CD14-positive monocyte (primary cell): ENCODE measurements around the gene POC1B. TPM values are rescaled to one million over a fixed set of nuclear protein-coding genes. Genes with fewer than 3 reads are reported as not detected.
A peak's percentile ranks its signal among the peaks of the same experiment; 100 is the strongest.

ENCODE experiments used
- DNase-seq, 3 donors: peaks; one replicate each; pipeline ENCODE4 v3.0.0-alpha.2; 2011 to 2022
- H2AFZ ChIP-seq: 2 replicates; pipeline ENCODE4 v1.6.0; 2012; ENCODE audit warnings: mild to moderate bottlenecking, low read depth, low read length, inconsistent platforms; ENCODE audit not compliant: insufficient read depth, poor library complexity, severe bottlenecking
- H3K27ac ChIP-seq, 2 donors: 1 replicate in 1 of 2; 2 replicates in 1 of 2; pipeline ENCODE4 v1.5.1; 2012 to 2013; ENCODE audit warnings: low read length in 2 of 2, control low read depth in 1 of 2, inconsistent platforms in 1 of 2, low read depth in 1 of 2, mild to moderate bottlenecking in 1 of 2
- H3K27me3 ChIP-seq, 2 donors: one replicate each; pipeline versions ENCODE4 v1.6.0 to v1.6.1; 2011 to 2013; ENCODE audit warnings: low read length in 2 of 2; ENCODE audit not compliant: control insufficient read depth in 2 of 2, insufficient read depth in 2 of 2
- H3K36me3 ChIP-seq, 2 donors: replicated peaks in 1 of 2; 1 replicate in 1 of 2; 2 replicates in 1 of 2; pipeline versions ENCODE4 v1.5.1 to v1.6.1; 2012 to 2013; ENCODE audit warnings: low read length in 2 of 2, control low read depth in 1 of 2, inconsistent platforms in 1 of 2, mild to moderate bottlenecking in 1 of 2; ENCODE audit not compliant: insufficient read depth in 2 of 2, control insufficient read depth in 1 of 2
- H3K4me1 ChIP-seq, 2 donors: 1 replicate in 1 of 2; 2 replicates in 1 of 2; pipeline versions ENCODE4 v1.5.1 to v1.6.1; 2012 to 2013; ENCODE audit warnings: low read length in 2 of 2, control low read depth in 1 of 2, inconsistent platforms in 1 of 2, mild to moderate bottlenecking in 1 of 2, moderate library complexity in 1 of 2; ENCODE audit not compliant: insufficient read depth in 2 of 2, control insufficient read depth in 1 of 2
- H3K4me2 ChIP-seq: replicated peaks from 2 replicates; pipeline ENCODE3; 2012; ENCODE audit warnings: low read length, moderate library complexity, mild to moderate bottlenecking; ENCODE audit not compliant: poor library complexity, severe bottlenecking; ENCODE audit errors: extremely low read depth
- H3K4me3 ChIP-seq, 3 experiments: fragments of 200-600 bp in 1 of 3; sonication (generic) in 1 of 3; replicated peaks in 1 of 3; 1 replicate in 2 of 3; 2 replicates in 1 of 3; pipeline ENCODE4 v1.5.1; 2011 to 2013; ENCODE audit warnings: low read length in 3 of 3, mild to moderate bottlenecking in 3 of 3, control low read depth in 2 of 3, low read depth in 2 of 3, inconsistent platforms in 1 of 3, moderate library complexity in 1 of 3
- H3K79me2 ChIP-seq: 2 replicates; pipeline ENCODE4 v1.6.0; 2012; ENCODE audit warnings: mild to moderate bottlenecking, control low read depth, inconsistent platforms, low read length, moderate library complexity; ENCODE audit not compliant: insufficient read depth
- H3K9ac ChIP-seq: 2 replicates; pipeline ENCODE4 v1.6.0; 2017; ENCODE audit warnings: low read length, mild to moderate bottlenecking; ENCODE audit not compliant: insufficient read depth, poor library complexity, severe bottlenecking
- H3K9me3 ChIP-seq, 2 donors: replicated peaks in 1 of 2; 1 replicate in 1 of 2; 2 replicates in 1 of 2; pipeline versions ENCODE4 v1.5.1 to v1.6.1; 2012 to 2013; ENCODE audit warnings: low read length in 2 of 2, control low read depth in 1 of 2; ENCODE audit not compliant: control insufficient read depth in 1 of 2, insufficient read depth in 1 of 2
- H4K20me1 ChIP-seq: 2 replicates; pipeline ENCODE4 v1.6.0; 2012; ENCODE audit warnings: mild to moderate bottlenecking, low read length, control low read depth, moderate library complexity; ENCODE audit not compliant: insufficient read depth
- H3K27ac Mint-ChIP-seq, 7 donors: one replicate each; pipeline ENCODE4 v1.8.0; 2020; ENCODE audit warnings: mild to moderate bottlenecking in 7 of 7, mixed read lengths in 7 of 7, moderate library complexity in 6 of 7, inconsistent platforms in 2 of 7
- H3K27me3 Mint-ChIP-seq, 3 donors: one replicate each; pipeline ENCODE4 v1.8.0; 2021 to 2022; ENCODE audit warnings: low read depth in 3 of 3, mild to moderate bottlenecking in 3 of 3, mixed read lengths in 3 of 3, moderate library complexity in 3 of 3, inconsistent platforms in 1 of 3
- H3K36me3 Mint-ChIP-seq, 2 donors: one replicate each; pipeline ENCODE4 v1.8.0; 2020; ENCODE audit warnings: mixed read lengths in 2 of 2, inconsistent platforms in 1 of 2, mild to moderate bottlenecking in 1 of 2
- H3K4me1 Mint-ChIP-seq: one replicate; pipeline ENCODE4 v1.8.0; 2020; ENCODE audit warnings: mild to moderate bottlenecking, mixed read lengths
- H3K4me3 Mint-ChIP-seq, 2 donors: one replicate each; pipeline ENCODE4 v1.8.0; 2020; ENCODE audit warnings: mild to moderate bottlenecking in 2 of 2, mixed read lengths in 2 of 2, moderate library complexity in 1 of 2
- H3K9me3 Mint-ChIP-seq, 7 donors: one replicate each; pipeline ENCODE4 v1.8.0; 2020 to 2022; ENCODE audit warnings: mixed read lengths in 7 of 7, mild to moderate bottlenecking in 6 of 7, moderate library complexity in 6 of 7, inconsistent platforms in 2 of 7
- CTCF ChIP-seq: fragments of 200-600 bp; IDR thresholded peaks from one replicate; pipeline ENCODE4 v1.8.0; 2022; ENCODE audit warnings: antibody characterized with exemption, mild to moderate bottlenecking
- WGBS: methylation state at CpG from one replicate; pipeline ENCODE4 v1.1.5; 2013; ENCODE audit warnings: missing lambda C conversion rate; ENCODE audit not compliant: insufficient coverage; 5-methylcytosine and 5-hydroxymethylcytosine counted together
- intact Hi-C, 2 donors: fragments of 100-400 bp; cut with micrococcal nuclease; formaldehyde crosslinking; loops; one replicate each; pipeline versions ENCODE4 v1.15.0 to v1.15.1; 2023
- polyA plus RNA-seq, 3 donors: library from polyadenylated mRNA; depleted of rRNA in 1 of 3; unstranded in 2 of 3; stranded (reverse) in 1 of 3; fragments of 300-500 nt in 2 of 3; fragments of >200 nt in 1 of 3; fragmentation: Illumina TruSeq in 2 of 3; gene quantifications; 1 replicate in 2 of 3; 2 replicates in 1 of 3; pipeline ENCODE4 v1.2.3, GENCODE V29; 2012 to 2021

Gene POC1B
- polyA plus RNA-seq, 3 donors = 8.4 to 32.0 (median 29.7) TPM

DNA sequence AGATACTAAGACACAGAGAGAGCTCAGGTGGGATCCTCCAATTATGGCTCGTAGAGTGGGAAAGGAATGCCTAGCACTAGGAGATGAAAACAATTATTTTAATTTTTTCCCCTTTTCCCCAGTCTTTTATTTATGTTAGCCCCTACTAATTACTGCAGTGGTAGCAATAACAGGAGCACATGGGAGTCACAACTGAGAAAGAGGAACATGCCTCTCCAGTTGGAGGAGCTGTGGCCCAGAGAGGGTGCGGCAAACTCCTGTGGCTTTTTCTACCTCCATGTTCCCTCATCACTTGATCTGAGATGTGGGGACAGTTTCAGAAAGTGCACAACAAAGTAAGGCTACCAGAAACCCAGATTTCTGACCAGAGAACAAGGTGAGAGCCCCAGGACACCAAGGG is 25.9 kb upstream of the POC1B start:
- peaks cover 0 to 4% (median 0%) of the 10 kb centered on the region in 7 donors for H3K9me3 Mint-ChIP-seq
- Histone ChIP-seq H4K20me1 (no peaks in the 10 kb centered on the region), H3K27ac (no peak overlapping the region), H3K79me2 (no peaks in the 10 kb centered on the region), H2AFZ (no peak overlapping the region), H3K4me1 (no peaks in the 10 kb centered on the region), H3K9ac (no peak overlapping the region), H3K36me3 (no peaks in the 10 kb centered on the region), H3K4me3 (no peak overlapping the region), H3K27me3 (no peaks in the 10 kb centered on the region), H3K9me3 (no peaks in the 10 kb centered on the region), H3K4me2 (no peak overlapping the region)
- DNase-seq = no peak
- no peak overlapping the region for H3K4me3 Mint-ChIP-seq
- TF ChIP-seq CTCF = no peak
- H3K4me1 Mint-ChIP-seq = peaks cover 2% of the 10 kb centered on the region
- H3K27me3 Mint-ChIP-seq = peaks cover 0 to 2% (median 0%) of the 10 kb centered on the region in 3 donors
- no CpG with 5 or more reads among the region's 2 CpGs for WGBS
- H3K27ac Mint-ChIP-seq = no peak overlapping the region
- intact Hi-C loops = no loop called here
- H3K36me3 Mint-ChIP-seq = no peaks in the 10 kb centered on the region

- Mint-ChIP-seq H3K36me3 (no peaks in the 10 kb centered on the region), H3K27me3 (peaks cover 0 to 5% (median 0%) of the 10 kb centered on the region in 3 donors), H3K9me3 (no peaks in the 10 kb centered on the region), H3K4me3 (no peak overlapping the region), H3K4me1 (peaks cover 10% of the 10 kb centered on the region), H3K27ac (peak overlapping the region in 1 of 7 donors; percentile 58)
- Histone ChIP-seq H3K4me1 (peaks cover 5 to 7% of the 10 kb centered on the region in 2 donors), H3K9ac (no peak overlapping the region), H2AFZ (no peak overlapping the region), H3K9me3 (no peaks in the 10 kb centered on the region), H3K4me2 (no peak overlapping the region), H3K27ac (no peak overlapping the region), H4K20me1 (no peaks in the 10 kb centered on the region), H3K27me3 (no peaks in the 10 kb centered on the region), H3K36me3 (no peaks in the 10 kb centered on the region), H3K79me2 (no peaks in the 10 kb centered on the region), H3K4me3 (no peak overlapping the region)
- DNase-seq = no peak
- no CpG with 5 or more reads among the region's 4 CpGs for WGBS
- intact Hi-C loops = loop anchor here in 1 of 2 donors (10.0 kb wide), 1 partner anchor 1408 kb away; the partner anchor contains the start of gene CCER1
- TF ChIP-seq CTCF = no peak
Observed at GRCh38 chr12:89547101-89547500, 21.3 kb upstream of the POC1B start.
